Left lung (tissue), 10 donors: ENCODE data around the gene TRIM13. TPM values are rescaled to one million over a fixed set of nuclear protein-coding genes. Genes with fewer than 3 reads are reported as not detected.

Experiments used
- ATAC-seq: fragments of 200-7000 bp; cut with Tn5 transposase; one replicate; pipeline ENCODE4 v1.9.1; 2020; ENCODE audit warnings: moderate library complexity
- DNase-seq, 4 donors: peaks; one replicate each; pipeline ENCODE4 v3.0.0-alpha.2; 2013 to 2020
- H3K27ac ChIP-seq, 2 donors: fragments of 200-600 bp; sonication (generic) in 1 of 2; one replicate each; pipeline versions ENCODE4 v1.5.0 to v1.8.0; 2020 to 2021
- H3K27me3 ChIP-seq, 2 donors: fragments of 200-600 bp; sonication (generic) in 1 of 2; one replicate each; pipeline versions ENCODE4 v1.5.0 to v1.8.0; 2020 to 2021
- H3K36me3 ChIP-seq, 2 donors: fragments of 200-600 bp; sonication (generic) in 1 of 2; one replicate each; pipeline versions ENCODE4 v1.5.0 to v1.8.0; 2020 to 2021
- H3K4me1 ChIP-seq, 2 donors: fragments of 200-600 bp; one replicate each; pipeline ENCODE4 v1.8.0; 2021
- H3K4me3 ChIP-seq, 2 donors: fragments of 200-600 bp; sonication (generic) in 1 of 2; one replicate each; pipeline versions ENCODE4 v1.5.0 to v1.8.0; 2020 to 2021; ENCODE audit warnings: mild to moderate bottlenecking in 1 of 2
- H3K9me3 ChIP-seq, 2 donors: fragments of 200-600 bp; sonication (generic) in 1 of 2; one replicate each; pipeline versions ENCODE4 v1.5.0 to v1.8.0; 2020 to 2021
- CTCF ChIP-seq, 2 donors: fragments of 200-600 bp; sonication (generic) in 1 of 2; IDR thresholded peaks; one replicate each; pipeline versions ENCODE4 v1.5.0 to v1.8.0; 2021; ENCODE audit warnings: antibody characterized with exemption in 2 of 2
- intact Hi-C, 2 donors: fragments of 100-400 bp; cut with DNase I; formaldehyde crosslinking; loops; one replicate each; pipeline versions ENCODE4 v1.11.2 to v1.14.2; 2022
- polyA plus RNA-seq, 6 donors: library from polyadenylated mRNA; unstranded; fragments of 120-200 nt; gene quantifications; one replicate each; pipeline ENCODE4 v1.2.1, GENCODE V29; 2013; ENCODE audit not compliant: insufficient read length in 6 of 6
- total RNA-seq, 2 donors: library from RNA; stranded (reverse); fragmentation: NEBNext Ultra II Directional; extraction: Animal tissue kit (Norgen Biotek cat#: 25700); gene quantifications; one replicate each; pipeline ENCODE4 v1.2.1, GENCODE V29; 2021
- donor health status: DM: no; HTN: yes; CAD: no.
- donor health status: DM: no; HTN: no; CAD: no.

TRIM13 gene
- total and polyA plus RNA-seq, 8 donors: 30.5 to 55.6 (median 49.4) TPM

GRCh38 chr13:50026788-50027473, 30.1 kb downstream of the TRIM13 start:
- Histone ChIP-seq H3K27ac (no peak overlapping the region), H3K27me3 (no peaks in the 10 kb centered on the region), H3K4me1 (peaks cover 0 to 9% of the 10 kb centered on the region in 2 donors), H3K4me3 (no peak overlapping the region), H3K36me3 (peaks cover 0 to 26% of the 10 kb centered on the region in 2 donors), H3K9me3 (no peaks in the 10 kb centered on the region)
- no peak for TF ChIP-seq CTCF (IDR thresholded peaks at IDR 0.05)
- DNase-seq (no peak), ATAC-seq (no peak)
- intact Hi-C loops: no loop called here

DNA sequence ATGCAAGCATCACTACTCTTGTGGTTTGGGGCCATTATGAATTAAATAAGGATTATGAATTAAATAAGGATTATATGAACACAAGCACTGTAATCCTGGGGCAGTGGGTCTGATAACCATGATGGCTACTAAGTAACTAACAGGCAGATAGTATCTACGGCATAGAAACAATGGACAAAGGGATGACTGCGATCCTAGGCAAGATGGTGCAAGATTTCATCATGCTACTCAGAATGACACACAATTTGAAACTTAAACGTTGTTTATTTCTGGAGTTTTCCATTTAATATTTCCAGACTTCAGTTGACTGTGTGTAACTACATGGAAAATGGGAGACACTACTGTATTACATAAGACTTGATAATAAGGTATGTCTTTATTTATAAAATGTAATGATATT, 33.5 kb downstream of the TRIM13 start:
- Histone ChIP-seq H3K36me3 (peaks cover 0 to 11% of the 10 kb centered on the region in 2 donors), H3K27me3 (no peaks in the 10 kb centered on the region), H3K4me1 (peaks cover 0 to 6% of the 10 kb centered on the region in 2 donors), H3K27ac (no peak overlapping the region), H3K9me3 (no peaks in the 10 kb centered on the region), H3K4me3 (no peak overlapping the region)
- DNase-seq (no peak), ATAC-seq (no peak)
- no peak for TF ChIP-seq CTCF (IDR thresholded peaks at IDR 0.05)
- intact Hi-C loops: no loop called here

DNA sequence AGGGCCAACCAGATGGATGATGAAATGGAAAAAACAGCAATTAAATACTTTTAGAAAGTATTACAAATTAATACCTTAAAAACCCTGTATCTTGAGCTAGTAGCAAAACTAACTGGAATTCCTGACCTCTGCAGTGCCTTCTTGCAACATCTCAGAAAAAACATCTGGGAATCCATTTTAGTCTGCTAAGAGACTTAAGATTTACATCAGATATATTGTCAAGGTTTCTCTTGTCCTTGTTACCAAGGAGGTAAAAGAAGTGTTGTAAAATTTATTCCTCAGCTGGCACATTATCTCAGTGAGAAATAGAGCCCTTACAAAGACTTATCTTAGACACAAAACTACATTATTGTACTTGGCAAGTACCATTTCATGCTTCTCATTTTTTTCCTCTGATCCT, 36.9 kb downstream of the TRIM13 start:
- H3K27ac ChIP-seq: peak overlapping the region in 1 of 2 donors; percentile 9
- H3K36me3 ChIP-seq: no peaks in the 10 kb centered on the region
- H3K27me3 ChIP-seq: no peaks in the 10 kb centered on the region
- no peaks in the 10 kb centered on the region for H3K4me1 ChIP-seq
- DNase-seq: peak in 1 of 4 donors; percentile 24
- no peaks in the 10 kb centered on the region for H3K9me3 ChIP-seq
- no peak for TF ChIP-seq CTCF (IDR thresholded peaks at IDR 0.05)
- no peak for ATAC-seq
- intact Hi-C loops: no loop called here
- no peak overlapping the region for H3K4me3 ChIP-seq

GRCh38 chr13:50037788-50038187, 40.9 kb downstream of the TRIM13 start:
- intact Hi-C loops: no loop called here
- no peak for ATAC-seq
- no peak overlapping the region for H3K27ac ChIP-seq
- TF ChIP-seq CTCF (IDR thresholded peaks at IDR 0.05): no peak
- DNase-seq: peak in 1 of 4 donors; percentile 13
- H3K9me3 ChIP-seq: no peaks in the 10 kb centered on the region
- H3K27me3 ChIP-seq: no peaks in the 10 kb centered on the region
- H3K4me1 ChIP-seq: no peaks in the 10 kb centered on the region
- H3K36me3 ChIP-seq: peaks cover 0 to 22% of the 10 kb centered on the region in 2 donors
- no peak overlapping the region for H3K4me3 ChIP-seq

- ATAC-seq (no peak), DNase-seq (no peak)
- intact Hi-C loops: no loop called here
- Histone ChIP-seq H3K36me3 (peaks cover 0 to 27% of the 10 kb centered on the region in 2 donors), H3K4me3 (no peak overlapping the region), H3K27ac (no peak overlapping the region), H3K27me3 (no peaks in the 10 kb centered on the region), H3K4me1 (no peaks in the 10 kb centered on the region), H3K9me3 (no peaks in the 10 kb centered on the region)
- no peak for TF ChIP-seq CTCF (IDR thresholded peaks at IDR 0.05)
Measured at GRCh38 chr13:50038266-50038665, 41.4 kb downstream of the TRIM13 start.
